22Rv1 (cell line): ENCODE results near the gene PCSK6.

Source experiments
- ZFX ChIP-seq: fragments of 450-650 bp; IDR thresholded peaks from 2 replicates; pipeline ENCODE4 v1.6.1; 2017; ENCODE audit warnings: antibody characterized with exemption, borderline replicate concordance
- TF ChIP-seq, protein P1 (sequence below): fragments of 450-650 bp; IDR thresholded peaks from 2 replicates; pipeline ENCODE4 v1.5.1; 2017; ENCODE audit warnings: mild to moderate bottlenecking

DNA sequence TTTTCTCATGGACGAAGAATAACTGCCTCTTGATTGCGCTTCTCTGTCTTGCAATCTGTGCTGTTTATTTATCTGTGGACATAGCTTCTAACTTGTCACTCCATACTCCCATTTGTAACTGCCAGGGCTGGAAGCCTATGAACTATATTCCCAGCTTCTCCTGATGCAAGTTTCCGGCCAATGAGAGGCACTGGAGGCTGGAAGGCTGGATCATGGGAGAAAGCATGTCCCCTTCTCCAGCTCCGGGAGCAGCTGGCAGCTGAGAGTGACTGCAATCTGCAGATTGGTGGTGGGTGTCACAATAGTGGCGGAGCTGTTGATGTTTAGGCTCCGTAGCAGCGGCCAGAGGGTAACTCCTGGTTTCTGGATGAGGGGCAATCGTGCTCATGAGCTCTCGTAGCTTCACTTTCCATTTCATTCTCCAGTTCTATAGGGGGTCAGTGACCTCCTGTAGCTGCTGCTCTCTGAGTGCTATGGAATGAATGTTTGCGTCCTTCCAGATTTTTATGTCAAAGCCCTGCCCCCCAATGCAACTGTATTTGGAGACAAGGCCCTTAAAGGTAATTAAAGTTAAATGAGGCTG lies 35.7 kb upstream of the PCSK6 start:
- TF ChIP-seq, protein P1, sequence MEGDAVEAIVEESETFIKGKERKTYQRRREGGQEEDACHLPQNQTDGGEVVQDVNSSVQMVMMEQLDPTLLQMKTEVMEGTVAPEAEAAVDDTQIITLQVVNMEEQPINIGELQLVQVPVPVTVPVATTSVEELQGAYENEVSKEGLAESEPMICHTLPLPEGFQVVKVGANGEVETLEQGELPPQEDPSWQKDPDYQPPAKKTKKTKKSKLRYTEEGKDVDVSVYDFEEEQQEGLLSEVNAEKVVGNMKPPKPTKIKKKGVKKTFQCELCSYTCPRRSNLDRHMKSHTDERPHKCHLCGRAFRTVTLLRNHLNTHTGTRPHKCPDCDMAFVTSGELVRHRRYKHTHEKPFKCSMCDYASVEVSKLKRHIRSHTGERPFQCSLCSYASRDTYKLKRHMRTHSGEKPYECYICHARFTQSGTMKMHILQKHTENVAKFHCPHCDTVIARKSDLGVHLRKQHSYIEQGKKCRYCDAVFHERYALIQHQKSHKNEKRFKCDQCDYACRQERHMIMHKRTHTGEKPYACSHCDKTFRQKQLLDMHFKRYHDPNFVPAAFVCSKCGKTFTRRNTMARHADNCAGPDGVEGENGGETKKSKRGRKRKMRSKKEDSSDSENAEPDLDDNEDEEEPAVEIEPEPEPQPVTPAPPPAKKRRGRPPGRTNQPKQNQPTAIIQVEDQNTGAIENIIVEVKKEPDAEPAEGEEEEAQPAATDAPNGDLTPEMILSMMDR, result no peak
- TF ChIP-seq ZFX, result no peak
